Tibial nerve (tissue), 3 donors: ENCODE data around the gene RABEP2.

Experiments used
- POLR2A ChIP-seq, 2 donors: fragments of 450-650 bp; IDR thresholded peaks; one replicate each; pipeline ENCODE4 v1.6.1; 2017; ENCODE audit warnings: antibody characterized with exemption in 2 of 2, mild to moderate bottlenecking in 2 of 2, moderate library complexity in 2 of 2
- TF ChIP-seq, protein P1 (sequence below), 5 experiments: fragments of 200-600 bp in 3 of 5; fragments of 450-650 bp in 2 of 5; sonication (generic) in 3 of 5; IDR thresholded peaks; one replicate each; pipeline ENCODE4 v1.5.1; 2016 to 2019; ENCODE audit warnings: antibody characterized with exemption in 5 of 5, mild to moderate bottlenecking in 3 of 5, moderate library complexity in 2 of 5

- TF ChIP-seq, protein P1, sequence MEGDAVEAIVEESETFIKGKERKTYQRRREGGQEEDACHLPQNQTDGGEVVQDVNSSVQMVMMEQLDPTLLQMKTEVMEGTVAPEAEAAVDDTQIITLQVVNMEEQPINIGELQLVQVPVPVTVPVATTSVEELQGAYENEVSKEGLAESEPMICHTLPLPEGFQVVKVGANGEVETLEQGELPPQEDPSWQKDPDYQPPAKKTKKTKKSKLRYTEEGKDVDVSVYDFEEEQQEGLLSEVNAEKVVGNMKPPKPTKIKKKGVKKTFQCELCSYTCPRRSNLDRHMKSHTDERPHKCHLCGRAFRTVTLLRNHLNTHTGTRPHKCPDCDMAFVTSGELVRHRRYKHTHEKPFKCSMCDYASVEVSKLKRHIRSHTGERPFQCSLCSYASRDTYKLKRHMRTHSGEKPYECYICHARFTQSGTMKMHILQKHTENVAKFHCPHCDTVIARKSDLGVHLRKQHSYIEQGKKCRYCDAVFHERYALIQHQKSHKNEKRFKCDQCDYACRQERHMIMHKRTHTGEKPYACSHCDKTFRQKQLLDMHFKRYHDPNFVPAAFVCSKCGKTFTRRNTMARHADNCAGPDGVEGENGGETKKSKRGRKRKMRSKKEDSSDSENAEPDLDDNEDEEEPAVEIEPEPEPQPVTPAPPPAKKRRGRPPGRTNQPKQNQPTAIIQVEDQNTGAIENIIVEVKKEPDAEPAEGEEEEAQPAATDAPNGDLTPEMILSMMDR (IDR thresholded peaks at IDR 0.05): no peak
- no peak for TF ChIP-seq POLR2A (IDR thresholded peaks at IDR 0.05)
Measured at GRCh38 chr16:28935346-28935745, 10.3 kb upstream of the RABEP2 start.
